H9 (cell line): ENCODE data around the gene UBE4B. TPM values are rescaled to one million over a fixed set of nuclear protein-coding genes. Genes with fewer than 3 reads are reported as not detected.

ENCODE experiments used
- DNase-seq: peaks from one replicate; pipeline ENCODE4 v3.0.0-alpha.2; 2017
- H2AFZ ChIP-seq: one replicate; pipeline ENCODE4 v1.6.1; 2013; ENCODE audit warnings: mild to moderate bottlenecking, low read length, control low read depth, moderate library complexity
- H2AK5ac ChIP-seq: 2 replicates; pipeline ENCODE4 v1.6.1; 2013; ENCODE audit warnings: low read length, control low read depth, mixed read lengths; ENCODE audit not compliant: insufficient read length
- H2BK120ac ChIP-seq: one replicate; pipeline ENCODE4 v1.6.1; 2013; ENCODE audit warnings: low read depth, mild to moderate bottlenecking, low read length, control low read depth, inconsistent platforms; ENCODE audit not compliant: poor library complexity, severe bottlenecking
- H2BK12ac ChIP-seq: 2 replicates; pipeline ENCODE4 v1.6.1; 2013; ENCODE audit warnings: low read length, control low read depth, mixed read lengths, low read depth; ENCODE audit not compliant: insufficient read length
- H2BK15ac ChIP-seq: 2 replicates; pipeline ENCODE4 v1.6.1; 2013; ENCODE audit warnings: low read depth, low read length, control low read depth
- H2BK20ac ChIP-seq: one replicate; pipeline ENCODE4 v1.6.1; 2013; ENCODE audit warnings: low read depth, mild to moderate bottlenecking, low read length, control low read depth, inconsistent platforms; ENCODE audit not compliant: poor library complexity, severe bottlenecking
- H2BK5ac ChIP-seq: 2 replicates; pipeline ENCODE4 v1.6.1; 2013; ENCODE audit warnings: low read length, control low read depth, mixed read lengths; ENCODE audit not compliant: insufficient read length
- H3K14ac ChIP-seq: 2 replicates; pipeline ENCODE4 v1.6.1; 2013; ENCODE audit warnings: low read length, control low read depth; ENCODE audit not compliant: insufficient read depth
- H3K18ac ChIP-seq: 2 replicates; pipeline ENCODE4 v1.6.1; 2013; ENCODE audit warnings: low read depth, mild to moderate bottlenecking, mixed read lengths, low read length, control low read depth; ENCODE audit not compliant: insufficient read length
- H3K23ac ChIP-seq: 2 replicates; pipeline ENCODE4 v1.6.1; 2013; ENCODE audit warnings: low read length, control low read depth, mixed read lengths, low read depth; ENCODE audit not compliant: insufficient read length
- H3K23me2 ChIP-seq: 2 replicates; pipeline ENCODE4 v1.6.1; 2013; ENCODE audit warnings: low read depth, mild to moderate bottlenecking, mixed read lengths, low read length, control low read depth; ENCODE audit not compliant: insufficient read length, poor library complexity, severe bottlenecking
- H3K27ac ChIP-seq: 2 replicates; pipeline ENCODE4 v1.5.1; 2013; ENCODE audit warnings: low read length, control low read depth, mixed read lengths, low read depth; ENCODE audit not compliant: insufficient read length
- H3K27me3 ChIP-seq: 2 replicates; pipeline ENCODE4 v1.6.1; 2013; ENCODE audit warnings: low read length, control low read depth, inconsistent platforms; ENCODE audit not compliant: insufficient read depth
- H3K4ac ChIP-seq: 2 replicates; pipeline ENCODE4 v1.6.1; 2013; ENCODE audit warnings: low read depth, mild to moderate bottlenecking, control low read depth, inconsistent platforms, low read length, moderate library complexity
- H3K4me1 ChIP-seq: 2 replicates; pipeline ENCODE4 v1.6.1; 2013; ENCODE audit warnings: low read length, control low read depth, inconsistent platforms; ENCODE audit not compliant: insufficient read depth
- H3K4me2 ChIP-seq: 2 replicates; pipeline ENCODE4 v1.6.1; 2013; ENCODE audit warnings: low read length, control low read depth, mixed read lengths; ENCODE audit not compliant: insufficient read length, insufficient read depth
- H3K56ac ChIP-seq: 2 replicates; pipeline ENCODE4 v1.6.1; 2013; ENCODE audit warnings: low read depth, mild to moderate bottlenecking, mixed read lengths, low read length, control low read depth; ENCODE audit not compliant: insufficient read length
- H3K79me1 ChIP-seq: 2 replicates; pipeline ENCODE4 v1.6.1; 2013; ENCODE audit warnings: low read depth, mild to moderate bottlenecking, moderate library complexity, low read length, control low read depth, inconsistent platforms; ENCODE audit not compliant: insufficient read depth, poor library complexity, severe bottlenecking
- H3K79me2 ChIP-seq: 2 replicates; pipeline ENCODE4 v1.6.1; 2013; ENCODE audit warnings: low read length, control low read depth, inconsistent platforms; ENCODE audit not compliant: insufficient read depth
- H3K9ac ChIP-seq: 2 replicates; pipeline ENCODE4 v1.6.1; 2013; ENCODE audit warnings: low read length, control low read depth, mixed read lengths; ENCODE audit not compliant: insufficient read length; ENCODE audit errors: extremely low read depth
- H3K9me3 ChIP-seq: one replicate; pipeline ENCODE4 v1.6.1; 2013; ENCODE audit warnings: low read depth, low read length, inconsistent platforms; ENCODE audit not compliant: control insufficient read depth
- H3T11ph ChIP-seq: one replicate; pipeline ENCODE4 v1.6.1; 2013; ENCODE audit warnings: mild to moderate bottlenecking, low read length, control low read depth, inconsistent platforms
- H4K20me1 ChIP-seq: one replicate; pipeline ENCODE4 v1.6.1; 2013; ENCODE audit not compliant: control insufficient read depth, insufficient read length, insufficient read depth
- H4K5ac ChIP-seq: 2 replicates; pipeline ENCODE4 v1.6.1; 2013; ENCODE audit warnings: low read depth, mild to moderate bottlenecking, mixed read lengths, low read length, control low read depth; ENCODE audit not compliant: insufficient read length
- H4K8ac ChIP-seq: replicated peaks from 2 replicates; pipeline ENCODE4 v1.6.1; 2013; ENCODE audit warnings: low read length, control low read depth, mixed read lengths, low read depth; ENCODE audit not compliant: insufficient read length
- H4K91ac ChIP-seq: 2 replicates; pipeline ENCODE4 v1.6.1; 2013; ENCODE audit warnings: low read depth, mild to moderate bottlenecking, moderate library complexity, mixed read lengths, low read length, control low read depth; ENCODE audit not compliant: insufficient read length
- H3K27ac Mint-ChIP-seq, 3 experiments: 2 replicates in 2 of 3; 3 replicates in 1 of 3; pipeline ENCODE4 v1.8.0; 2020 to 2021; ENCODE audit warnings: mixed read lengths in 3 of 3, mild to moderate bottlenecking in 1 of 3, moderate library complexity in 1 of 3
- H3K27me3 Mint-ChIP-seq: 2 replicates; pipeline ENCODE4 v1.8.0; 2021; ENCODE audit warnings: low read depth, mild to moderate bottlenecking, moderate library complexity, mixed read lengths
- H3K36me3 Mint-ChIP-seq, 3 experiments: 2 replicates in 2 of 3; 3 replicates in 1 of 3; pipeline ENCODE4 v1.8.0; 2020 to 2021; ENCODE audit warnings: low read depth in 3 of 3, mixed read lengths in 3 of 3; ENCODE audit not compliant: insufficient read depth in 1 of 3
- H3K4me1 Mint-ChIP-seq, 2 experiments: 2 replicates each; pipeline ENCODE4 v1.8.0; 2020; ENCODE audit warnings: mixed read lengths in 2 of 2
- H3K4me3 Mint-ChIP-seq, 2 experiments: 2 replicates in 1 of 2; 3 replicates in 1 of 2; pipeline ENCODE4 v1.8.0; 2020 to 2021; ENCODE audit warnings: mild to moderate bottlenecking in 2 of 2, mixed read lengths in 2 of 2, moderate library complexity in 1 of 2
- H3K9me3 Mint-ChIP-seq, 2 experiments: 2 replicates in 1 of 2; 3 replicates in 1 of 2; pipeline ENCODE4 v1.8.0; 2020; ENCODE audit warnings: mild to moderate bottlenecking in 2 of 2, mixed read lengths in 2 of 2, moderate library complexity in 1 of 2
- CTCF ChIP-seq: fragments of 200-600 bp; sonication (generic); conservative IDR thresholded peaks from 3 replicates; pipeline ENCODE4 v1.8.0; 2021; ENCODE audit warnings: antibody characterized with exemption, mild to moderate bottlenecking
- WGBS: extraction: QIAGEN DNeasy Blood & Tissue Kit; methylation state at CpG from one replicate; pipeline ENCODE4 v1.1.7; 2013; ENCODE audit warnings: missing lambda C conversion rate, low lambda C conversion rate, mixed read lengths; ENCODE audit not compliant: insufficient read length; ENCODE audit errors: extremely low coverage; 5-methylcytosine and 5-hydroxymethylcytosine counted together
- total RNA-seq: library from RNA; stranded (reverse); gene quantifications from 2 replicates; pipeline ENCODE4 v1.2.1, GENCODE V29; 2021

Gene UBE4B
- total RNA-seq, 1 experiment from 2014 or later, result 67.6 TPM

- peak overlapping the region in 2 of 3 experiments; percentile 28 to 35; a peak in 4 of 7 replicates for H3K27ac Mint-ChIP-seq
- no peak overlapping the region for H3K4me2 ChIP-seq
- no peaks in the 10 kb centered on the region for H3K4me1 ChIP-seq
- H3K4me1 Mint-ChIP-seq, result peaks cover 10 to 15% of the 10 kb centered on the region in 2 experiments
- H2AK5ac ChIP-seq, result no peak overlapping the region
- no peaks in the 10 kb centered on the region for H3K79me2 ChIP-seq
- no peak overlapping the region for H3T11ph ChIP-seq
- H2BK5ac ChIP-seq, result no peak overlapping the region
- H3K27me3 Mint-ChIP-seq, result no peaks in the 10 kb centered on the region; the same call in 1 of the 2 replicates
- H3K9me3 Mint-ChIP-seq, result no peaks in the 10 kb centered on the region
- H3K9ac ChIP-seq, result no peak overlapping the region
- no peaks in the 10 kb centered on the region for H3K23me2 ChIP-seq
- no peak overlapping the region for H3K56ac ChIP-seq
- H3K23ac ChIP-seq, result no peak overlapping the region
- peaks cover 3% of the 10 kb centered on the region for H3K79me1 ChIP-seq
- H4K8ac ChIP-seq, result no peak overlapping the region
- no peak overlapping the region for H3K18ac ChIP-seq
- H3K14ac ChIP-seq, result no peak overlapping the region
- no peaks in the 10 kb centered on the region for H3K9me3 ChIP-seq
- no peak overlapping the region for H4K91ac ChIP-seq
- H4K5ac ChIP-seq, result no peak overlapping the region
- DNase-seq, result no peak
- no peak overlapping the region for H2BK120ac ChIP-seq
- no peaks in the 10 kb centered on the region for H4K20me1 ChIP-seq
- no peak overlapping the region for H2BK12ac ChIP-seq
- TF ChIP-seq CTCF, result no peak
- H3K4me3 Mint-ChIP-seq, result no peak overlapping the region
- no peak overlapping the region for H3K4ac ChIP-seq
- WGBS, result no CpG with 5 or more reads among the region's 5 CpGs
- H2AFZ ChIP-seq, result no peak overlapping the region
- no peak overlapping the region for H2BK15ac ChIP-seq
- H3K36me3 Mint-ChIP-seq, result peaks cover 6 to 22% (median 9%) of the 10 kb centered on the region in 3 experiments; a peak in 6 of 7 replicates
- no peak overlapping the region for H2BK20ac ChIP-seq
- H3K27me3 ChIP-seq, result no peaks in the 10 kb centered on the region
- no peak overlapping the region for H3K27ac ChIP-seq
Measured at GRCh38 chr1:10074852-10075730, 42.3 kb downstream of the UBE4B start.
